Vagina (tissue), 2 donors: Measurements from ENCODE around the gene ARHGAP6. TPM values are rescaled to one million over a fixed set of nuclear protein-coding genes. Genes with fewer than 3 reads are reported as not detected.

Experiments used
- DNase-seq, 2 donors: peaks; one replicate each; pipeline ENCODE4 v3.0.0-alpha.2; 2017; ENCODE audit errors: extremely low spot score in 2 of 2
- H3K27ac ChIP-seq: fragments of 200-600 bp; sonication (generic); one replicate; pipeline ENCODE4 v1.5.1; 2019
- H3K27me3 ChIP-seq: fragments of 200-600 bp; sonication (generic); one replicate; pipeline ENCODE4 v1.5.1; 2019
- H3K36me3 ChIP-seq, 2 donors: fragments of 200-600 bp; sonication (generic); one replicate each; pipeline ENCODE4 v1.5.1; 2017 to 2019
- H3K4me1 ChIP-seq: fragments of 200-600 bp; sonication (generic); one replicate; pipeline ENCODE4 v1.5.1; 2019
- H3K4me3 ChIP-seq, 2 donors: fragments of 200-600 bp; sonication (generic); 1 replicate in 1 of 2; 2 replicates in 1 of 2; pipeline ENCODE4 v1.5.1; 2016 to 2019
- H3K9me3 ChIP-seq: fragments of 200-600 bp; sonication (generic); one replicate; pipeline ENCODE4 v1.5.1; 2019
- CTCF ChIP-seq, 3 experiments: fragments of 450-650 bp in 2 of 3; fragments of 200-600 bp in 1 of 3; sonication (generic) in 1 of 3; IDR thresholded peaks; one replicate each; pipeline ENCODE4 v1.5.1; 2017 to 2019; ENCODE audit warnings: antibody characterized with exemption in 3 of 3, mild to moderate bottlenecking in 2 of 3, moderate library complexity in 2 of 3
- POLR2A ChIP-seq, 2 donors: fragments of 450-650 bp; IDR thresholded peaks; one replicate each; pipeline ENCODE4 v1.6.1; 2017; ENCODE audit warnings: antibody characterized with exemption in 2 of 2, mild to moderate bottlenecking in 2 of 2, moderate library complexity in 2 of 2
- POLR2AphosphoS5 ChIP-seq, 2 donors: sonication (generic); formaldehyde crosslinking; IDR thresholded peaks; one replicate each; pipeline ENCODE4 v1.9.0; 2017; ENCODE audit warnings: antibody characterized with exemption in 2 of 2, mild to moderate bottlenecking in 2 of 2, low read depth in 1 of 2; ENCODE audit not compliant: insufficient read depth in 1 of 2
- intact Hi-C: fragments of 100-400 bp; cut with DNase I; formaldehyde crosslinking; loops from one replicate; pipeline ENCODE4 v1.15.1; 2023
- total RNA-seq: library from RNA; depleted of rRNA; stranded (reverse); fragments of >200 nt; gene quantifications from one replicate; pipeline ENCODE4 v1.2.3, GENCODE V29; 2016

ARHGAP6 gene
- total RNA-seq, 1 donor from 2014 or later = 15.7 TPM

GRCh38 chrX:11135564-11136185, 530.0 kb downstream of the ARHGAP6 start:
- intact Hi-C loops = no loop called here
- H3K36me3 ChIP-seq = no peaks in the 10 kb centered on the region
- H3K27me3 ChIP-seq = no peaks in the 10 kb centered on the region
- no peak overlapping the region for H3K4me3 ChIP-seq
- DNase-seq = no peak
- no peaks in the 10 kb centered on the region for H3K9me3 ChIP-seq
- H3K27ac ChIP-seq = no peak overlapping the region
- no peaks in the 10 kb centered on the region for H3K4me1 ChIP-seq
- TF ChIP-seq POLR2A (IDR thresholded peaks at IDR 0.05) = no peak
- TF ChIP-seq POLR2AphosphoS5 (IDR thresholded peaks at IDR 0.05; ENCODE audit: insufficient read depth in 1 of 2, low read depth in 1 of 2) = no peak
- no peak for TF ChIP-seq CTCF (IDR thresholded peaks at IDR 0.05)

- Histone ChIP-seq H3K4me1 (no peaks in the 10 kb centered on the region), H3K27ac (no peak overlapping the region), H3K9me3 (no peaks in the 10 kb centered on the region), H3K36me3 (no peaks in the 10 kb centered on the region), H3K4me3 (no peak overlapping the region), H3K27me3 (no peaks in the 10 kb centered on the region)
- no peak for DNase-seq
- TF ChIP-seq POLR2AphosphoS5 (IDR thresholded peaks at IDR 0.05; ENCODE audit: insufficient read depth in 1 of 2, low read depth in 1 of 2) (no peak), CTCF (IDR thresholded peaks at IDR 0.05) (no peak), POLR2A (IDR thresholded peaks at IDR 0.05) (no peak)
- intact Hi-C loops = no loop called here
These were observed 534.6 kb downstream of the ARHGAP6 start for GRCh38 chrX:11131146-11131545.

GRCh38 chrX:11130136-11130535, 535.6 kb downstream of the ARHGAP6 start:
- no peak for DNase-seq
- H3K27ac ChIP-seq = no peak overlapping the region
- no peaks in the 10 kb centered on the region for H3K27me3 ChIP-seq
- H3K4me1 ChIP-seq = no peaks in the 10 kb centered on the region
- intact Hi-C loops = no loop called here
- no peaks in the 10 kb centered on the region for H3K36me3 ChIP-seq
- H3K9me3 ChIP-seq = no peaks in the 10 kb centered on the region
- no peak for TF ChIP-seq POLR2A (IDR thresholded peaks at IDR 0.05)
- TF ChIP-seq POLR2AphosphoS5 (IDR thresholded peaks at IDR 0.05; ENCODE audit: insufficient read depth in 1 of 2, low read depth in 1 of 2) = no peak
- no peak for TF ChIP-seq CTCF (IDR thresholded peaks at IDR 0.05)
- H3K4me3 ChIP-seq = no peak overlapping the region

- DNase-seq = no peak
- no peaks in the 10 kb centered on the region for H3K27me3 ChIP-seq
- H3K36me3 ChIP-seq = no peaks in the 10 kb centered on the region
- intact Hi-C loops = no loop called here
- TF ChIP-seq POLR2A (IDR thresholded peaks at IDR 0.05) (no peak), CTCF (IDR thresholded peaks at IDR 0.05) (no peak), POLR2AphosphoS5 (IDR thresholded peaks at IDR 0.05; ENCODE audit: insufficient read depth in 1 of 2, low read depth in 1 of 2) (no peak)
- no peak overlapping the region for H3K4me3 ChIP-seq
- H3K27ac ChIP-seq = no peak overlapping the region
- no peaks in the 10 kb centered on the region for H3K9me3 ChIP-seq
- no peaks in the 10 kb centered on the region for H3K4me1 ChIP-seq
These were observed 536.1 kb downstream of the ARHGAP6 start for GRCh38 chrX:11129534-11130105.

GRCh38 chrX:11125060-11125459, 540.7 kb downstream of the ARHGAP6 start:
- no peak for DNase-seq
- H3K4me1 ChIP-seq = no peaks in the 10 kb centered on the region
- peaks cover 0 to 11% of the 10 kb centered on the region in 2 donors for H3K36me3 ChIP-seq
- H3K4me3 ChIP-seq = no peak overlapping the region
- intact Hi-C loops = no loop called here
- H3K27me3 ChIP-seq = no peaks in the 10 kb centered on the region
- H3K9me3 ChIP-seq = no peaks in the 10 kb centered on the region
- TF ChIP-seq CTCF (IDR thresholded peaks at IDR 0.05) = no peak
- no peak for TF ChIP-seq POLR2AphosphoS5 (IDR thresholded peaks at IDR 0.05; ENCODE audit: insufficient read depth in 1 of 2, low read depth in 1 of 2)
- TF ChIP-seq POLR2A (IDR thresholded peaks at IDR 0.05) = no peak
- H3K27ac ChIP-seq = no peak overlapping the region
